Epithelial cell of esophagus (primary cell): ENCODE data around the gene TSC1.

Experiments
- DNase-seq: peaks from one replicate; pipeline ENCODE4 v3.0.0; 2010; ENCODE audit warnings: low read depth
- H3K4me3 ChIP-seq: 2 replicates; pipeline ENCODE4 v1.5.1; 2011; ENCODE audit warnings: mild to moderate bottlenecking, low read length, control low read depth
- TF ChIP-seq, protein P1 (sequence below): IDR thresholded peaks from 2 replicates; pipeline ENCODE4 v1.5.1; 2011; ENCODE audit warnings: low read depth, mild to moderate bottlenecking, low read length, control low read depth, inconsistent platforms; ENCODE audit not compliant: insufficient read depth; ENCODE audit errors: missing control alignments

The TSC1 gene

DNA sequence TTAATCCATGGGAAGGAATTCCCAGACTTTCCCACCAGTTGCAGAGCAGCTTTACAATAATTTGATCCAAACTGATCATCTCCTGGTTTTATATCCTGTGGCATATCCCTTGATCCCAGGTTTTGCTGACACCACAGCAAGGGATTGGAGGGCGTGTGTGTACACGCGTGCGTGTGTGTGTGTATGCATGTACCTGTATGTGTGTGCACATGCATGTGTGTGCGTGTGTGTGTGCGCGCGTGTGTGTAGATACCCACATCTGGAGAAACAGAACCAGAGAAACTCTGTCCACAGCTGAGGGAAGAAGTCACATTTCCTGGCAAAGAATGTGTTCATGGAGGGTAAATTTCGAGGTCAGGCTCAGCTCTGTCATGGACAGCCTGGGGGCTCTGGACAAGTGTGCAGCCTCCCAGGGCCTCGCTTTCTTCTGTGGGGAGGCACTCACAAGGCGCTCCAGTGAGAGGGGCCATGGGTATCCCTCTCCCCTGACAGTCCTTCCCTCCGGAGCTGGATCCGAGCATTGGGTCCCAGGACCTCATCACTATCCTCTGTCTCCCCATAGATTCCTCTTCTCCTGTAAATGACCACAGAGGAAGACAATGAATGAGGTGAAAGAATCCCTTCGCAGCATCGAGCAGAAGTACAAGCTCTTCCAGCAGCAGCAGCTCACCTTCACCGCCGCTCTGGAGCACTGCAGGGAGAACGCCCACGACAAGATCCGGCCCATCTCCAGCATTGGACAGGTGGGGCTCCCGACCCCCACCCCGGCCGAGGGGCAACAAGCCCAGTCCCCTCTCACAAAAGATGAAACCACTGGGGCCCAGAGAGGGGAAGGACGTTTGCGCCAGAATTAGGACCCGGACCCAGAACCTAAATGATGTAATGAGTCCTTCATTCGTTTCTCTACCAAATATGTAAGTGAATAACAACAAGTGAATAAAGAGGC, 60.8 kb downstream of the TSC1 start:
- TF ChIP-seq, protein P1, sequence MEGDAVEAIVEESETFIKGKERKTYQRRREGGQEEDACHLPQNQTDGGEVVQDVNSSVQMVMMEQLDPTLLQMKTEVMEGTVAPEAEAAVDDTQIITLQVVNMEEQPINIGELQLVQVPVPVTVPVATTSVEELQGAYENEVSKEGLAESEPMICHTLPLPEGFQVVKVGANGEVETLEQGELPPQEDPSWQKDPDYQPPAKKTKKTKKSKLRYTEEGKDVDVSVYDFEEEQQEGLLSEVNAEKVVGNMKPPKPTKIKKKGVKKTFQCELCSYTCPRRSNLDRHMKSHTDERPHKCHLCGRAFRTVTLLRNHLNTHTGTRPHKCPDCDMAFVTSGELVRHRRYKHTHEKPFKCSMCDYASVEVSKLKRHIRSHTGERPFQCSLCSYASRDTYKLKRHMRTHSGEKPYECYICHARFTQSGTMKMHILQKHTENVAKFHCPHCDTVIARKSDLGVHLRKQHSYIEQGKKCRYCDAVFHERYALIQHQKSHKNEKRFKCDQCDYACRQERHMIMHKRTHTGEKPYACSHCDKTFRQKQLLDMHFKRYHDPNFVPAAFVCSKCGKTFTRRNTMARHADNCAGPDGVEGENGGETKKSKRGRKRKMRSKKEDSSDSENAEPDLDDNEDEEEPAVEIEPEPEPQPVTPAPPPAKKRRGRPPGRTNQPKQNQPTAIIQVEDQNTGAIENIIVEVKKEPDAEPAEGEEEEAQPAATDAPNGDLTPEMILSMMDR, result no peak
- DNase-seq, result no peak
- H3K4me3 ChIP-seq, result no peak overlapping the region

DNA sequence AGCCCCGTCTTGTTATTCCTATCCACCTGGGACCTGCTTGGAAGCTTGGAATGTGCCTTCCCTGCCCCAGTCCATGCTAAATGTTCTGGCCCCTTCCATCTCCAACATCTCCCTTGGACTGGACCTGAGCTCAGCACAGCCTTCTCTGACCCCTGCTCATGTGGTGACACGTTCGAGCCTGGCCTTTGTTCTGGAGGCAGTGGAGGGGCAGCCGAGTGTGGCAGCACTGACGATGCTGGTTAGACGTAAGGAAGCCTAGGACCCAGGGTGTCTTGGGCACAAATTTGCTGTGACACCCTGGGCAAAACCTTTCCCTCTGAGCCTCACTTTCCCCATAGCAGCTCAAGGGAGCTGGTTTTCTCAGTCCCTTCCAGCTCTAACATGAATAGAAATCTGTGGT, 61.8 kb downstream of the TSC1 start:
- TF ChIP-seq, protein P1, result no peak
- no peak overlapping the region for H3K4me3 ChIP-seq
- DNase-seq, result no peak

DNA sequence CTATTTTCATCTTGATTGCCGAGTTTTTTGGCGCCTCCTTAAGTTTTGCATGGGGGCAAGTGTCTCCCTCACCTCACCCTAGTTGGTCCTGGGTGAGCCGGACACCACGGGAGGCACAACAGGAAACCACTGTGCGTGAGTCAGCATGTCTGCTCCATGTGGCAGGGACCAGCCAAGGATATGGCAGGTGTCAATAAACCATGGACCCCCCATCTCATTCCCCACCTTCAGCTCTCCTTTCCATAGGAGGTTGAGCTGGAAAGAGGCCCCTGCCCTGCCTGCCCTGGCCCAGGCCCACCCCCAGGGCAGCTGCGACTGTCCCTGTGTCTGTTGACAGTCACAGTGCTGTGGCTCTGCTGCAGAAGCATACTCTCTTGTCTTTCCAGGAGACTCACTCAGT, 62.6 kb downstream of the TSC1 start:
- TF ChIP-seq, protein P1, result no peak

DNA sequence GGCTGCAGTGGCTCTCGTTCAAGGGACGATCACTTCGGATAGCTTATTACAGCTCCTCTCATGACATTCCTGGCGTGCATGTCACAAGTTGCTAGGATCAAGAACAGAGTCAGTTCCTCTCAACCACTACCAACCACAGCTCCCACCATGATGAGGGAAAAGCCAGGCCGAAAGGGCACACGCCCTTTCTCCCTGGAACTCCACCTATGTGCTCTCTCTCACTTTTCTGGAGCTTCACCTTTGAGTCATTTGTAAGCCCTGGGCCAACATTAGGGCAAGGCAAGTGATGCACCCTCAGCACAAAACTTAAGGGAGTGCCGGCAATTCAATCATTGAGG, 64.1 kb downstream of the TSC1 start:
- no peak overlapping the region for H3K4me3 ChIP-seq
- TF ChIP-seq, protein P1, result no peak
- DNase-seq, result peak; percentile 23

More for the DNA sequence above, 62.6 kb downstream of the TSC1 start:
- no peak for DNase-seq
- H3K4me3 ChIP-seq, result no peak overlapping the region

DNA sequence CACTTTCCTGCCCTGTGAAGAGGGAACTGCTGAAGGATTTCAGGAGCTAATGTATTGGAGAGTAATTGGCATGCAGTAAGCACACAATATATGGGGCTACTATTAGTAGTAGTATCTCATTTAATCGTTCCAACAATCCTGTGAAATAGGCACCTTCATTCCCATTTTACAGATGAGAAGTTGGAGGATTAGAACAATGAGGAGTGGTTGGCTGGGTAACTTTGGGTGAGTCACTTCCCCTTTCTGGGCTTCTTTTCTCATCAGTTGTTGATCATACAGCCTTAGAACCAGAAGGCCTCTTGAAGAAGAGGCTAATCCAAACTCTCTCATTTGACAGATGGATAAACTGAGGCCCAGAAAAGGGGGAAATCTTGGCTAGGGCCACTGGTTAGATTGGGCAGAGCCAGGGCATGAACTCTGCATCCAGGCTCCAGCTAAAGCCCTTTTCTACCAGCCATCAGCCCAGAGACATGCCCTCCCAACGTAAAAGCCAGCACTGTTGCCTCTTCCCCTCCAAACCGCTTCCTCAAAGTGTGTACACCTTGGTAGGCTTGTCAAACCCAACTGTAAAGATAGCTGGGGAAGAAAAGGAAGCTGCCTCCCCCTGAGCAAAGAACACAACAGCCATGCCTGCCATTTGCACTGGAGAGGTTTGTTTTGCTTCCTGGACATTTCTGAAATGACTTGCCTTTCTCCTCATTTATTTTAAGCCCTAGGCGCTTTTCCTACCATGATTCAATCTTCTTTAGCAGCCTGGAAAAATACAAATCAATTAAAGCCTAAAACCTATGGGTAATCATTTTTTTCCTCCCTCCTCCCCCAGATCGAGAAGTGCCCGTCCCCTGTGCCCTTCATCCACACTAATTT, 64.7 kb downstream of the TSC1 start:
- no peak overlapping the region for H3K4me3 ChIP-seq
- TF ChIP-seq, protein P1, result no peak
- DNase-seq, result no peak

DNA sequence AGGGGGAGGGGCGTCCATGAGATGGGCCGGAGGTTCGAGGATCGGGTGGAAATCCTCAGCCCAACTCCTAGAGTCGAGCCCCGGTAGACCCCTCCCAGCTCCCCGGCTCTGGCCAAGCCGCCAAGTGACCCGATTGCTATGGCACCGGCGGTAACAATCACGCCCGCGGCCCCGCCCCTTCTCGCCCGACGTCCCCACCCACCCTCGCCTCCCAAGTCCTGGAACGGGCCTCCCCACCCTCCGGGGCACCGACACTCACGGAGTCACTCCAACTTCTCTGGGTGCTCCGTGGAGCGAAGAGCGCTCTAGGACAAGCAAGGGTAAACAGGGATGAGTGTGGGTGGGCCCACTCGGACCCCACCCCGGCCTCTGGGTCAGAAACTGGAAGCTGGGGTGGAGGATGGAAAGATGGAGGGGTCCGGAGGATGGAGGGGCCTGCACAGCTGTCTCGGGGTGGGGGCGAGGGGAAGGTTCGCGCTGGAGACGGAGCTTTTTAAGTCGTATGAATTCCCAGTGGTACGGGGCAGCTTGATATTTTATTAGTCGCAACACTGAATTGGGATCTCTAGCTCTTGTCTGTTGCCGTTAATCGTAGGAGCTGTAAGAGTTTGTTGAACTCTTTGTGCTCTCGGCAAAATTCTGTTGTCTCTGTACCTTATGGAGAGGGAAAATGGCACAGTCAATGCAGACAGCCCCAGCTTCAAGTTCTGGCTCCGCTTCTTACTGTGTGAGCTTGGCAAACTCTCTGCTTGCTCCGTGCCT, 65.5 kb downstream of the TSC1 start, which contains the start of gene SPACA9:
Gene SPACA9 (plus strand): TSS at position 204 of the 762 bp plus-strand sequence. CDS start 5,050 bp downstream, outside the sequence.
- TF ChIP-seq, protein P1, result no peak
- DNase-seq, result peak; percentile 49
- H3K4me3 ChIP-seq, result peak within 1 kb of the TSS; percentile 57
